GM20000 (cell line): ENCODE results near the gene GNPTAB.

ENCODE experiments used
- DNase-seq: peaks from one replicate; pipeline ENCODE4 v3.0.0; 2012; ENCODE audit warnings: low spot score
- CTCF ChIP-seq: IDR thresholded peaks from 2 replicates; pipeline ENCODE4 v1.5.1; 2012; ENCODE audit warnings: mild to moderate bottlenecking, control low read depth; ENCODE audit errors: extremely low read depth, missing control alignments

The GNPTAB gene

GRCh38 chr12:101767537-101767936 is 63.2 kb downstream of the GNPTAB start:
- no peak for TF ChIP-seq CTCF
- DNase-seq, result no peak

GRCh38 chr12:101764051-101764792 is 66.5 kb downstream of the GNPTAB start:
- DNase-seq, result no peak
- no peak for TF ChIP-seq CTCF

- DNase-seq, result no peak
- TF ChIP-seq CTCF, result no peak
These were observed 67.4 kb downstream of the GNPTAB start for GRCh38 chr12:101763246-101763931.

- DNase-seq, result no peak
- no peak for TF ChIP-seq CTCF
These were observed 69.0 kb downstream of the GNPTAB start for GRCh38 chr12:101761781-101762180.

GRCh38 chr12:101761350-101761749 is 69.4 kb downstream of the GNPTAB start:
- no peak for DNase-seq
- TF ChIP-seq CTCF, result no peak

- DNase-seq, result peak; percentile 43
These were observed 71.2 kb downstream of the GNPTAB start for GRCh38 chr12:101759396-101760047.

More at GRCh38 chr12:101759396-101760047, 71.2 kb downstream of the GNPTAB start:
- peak; percentile 45 for TF ChIP-seq CTCF
